ENCODE measurements around the gene ZNF813. TPM values are rescaled to one million over a fixed set of nuclear protein-coding genes. Genes with fewer than 3 reads are reported as not detected.

Gene ZNF813
- total and polyA plus RNA-seq, 9 of the 15 experiments (the other 6 are each of a cell fraction or from before 2014, with no cell fraction given): 1.3 to 8.0 (median 5.3) TPM

- peak; percentile 75; the same call in 1 of the 2 replicates for TF ChIP-seq ETV1 (tag; conservative IDR thresholded peaks at IDR 0.05; ENCODE audit: low read depth)
- no peak for TF ChIP-seq ZC3H8 (IDR thresholded peaks at IDR 0.05)
- peak; percentile 88 for TF ChIP-seq TEAD2 (tag; IDR thresholded peaks at IDR 0.05)
- TF ChIP-seq SMARCC2 (IDR thresholded peaks at IDR 0.05; ENCODE audit: low read depth): no peak
- TF ChIP-seq EWSR1 (IDR thresholded peaks at IDR 0.05; ENCODE audit: borderline replicate concordance, low read depth, partially characterized antibody): no peak
- no peak for TF ChIP-seq ZFP91 (CRISPR knock-in tag; IDR thresholded peaks at IDR 0.05)
- no peak for TF ChIP-seq ZNF609 (CRISPR knock-in tag; IDR thresholded peaks at IDR 0.05; ENCODE audit: borderline replicate concordance)
- peak; percentile 86 for TF ChIP-seq ZNF561 (CRISPR knock-in tag; conservative IDR thresholded peaks at IDR 0.05)
- TF ChIP-seq MYBL2 (IDR thresholded peaks at IDR 0.05; ENCODE audit: low read depth): no peak
- TF ChIP-seq MYBL2 (CRISPR knock-in tag; IDR thresholded peaks at IDR 0.05; ENCODE audit: borderline replicate concordance): no peak
- TF ChIP-seq FOXA3 (CRISPR knock-in tag; conservative IDR thresholded peaks at IDR 0.05 in 1 of 2, IDR thresholded peaks at IDR 0.05 in 1 of 2): peak in 1 of 2 experiments; percentile 77; a peak in 2 of 4 replicates
- TF ChIP-seq CREBBP (IDR thresholded peaks at IDR 0.05; ENCODE audit: low read depth, low read length): no peak
- no peak for TF ChIP-seq BRCA1 (IDR thresholded peaks at IDR 0.05)
- TF ChIP-seq BRCA1 (CRISPR knock-in tag; IDR thresholded peaks at IDR 0.05): no peak
- TF ChIP-seq GTF2A2 (tag; IDR thresholded peaks at IDR 0.05): peak; percentile 97
- TF ChIP-seq PHF20 (IDR thresholded peaks at IDR 0.05; ENCODE audit: partially characterized antibody): no peak
- TF ChIP-seq MAX (CRISPR knock-in tag; IDR thresholded peaks at IDR 0.05): no peak
- TF ChIP-seq CCAR2 (IDR thresholded peaks at IDR 0.05; ENCODE audit: low read depth, low read length): no peak
- no peak for TF ChIP-seq ZNF512 (tag; IDR thresholded peaks at IDR 0.05)
- no peak for TF ChIP-seq ZNF232 (CRISPR knock-in tag; IDR thresholded peaks at IDR 0.05)
- peak; percentile 99 for TF ChIP-seq ZNF197 (CRISPR knock-in tag; IDR thresholded peaks at IDR 0.05; ENCODE audit: low read depth)
Observed at GRCh38 chr19:53517114-53517741, 49.7 kb downstream of the ZNF813 start (continued).

Measured in K562 (cell line).